ENCODE measurements around the gene MID1. TPM values are rescaled to one million over a fixed set of nuclear protein-coding genes. Genes with fewer than 3 reads are reported as not detected.

Gene MID1
- total RNA-seq = 9.4 TPM
- long read RNA-seq, full-length matches to known transcripts = 6 of 13 reads
- long read RNA-seq, partial matches to known transcripts = 6 of 13 reads
- long read RNA-seq, other reads (novel, unspliced or antisense) = 1 of 13 reads

DNA sequence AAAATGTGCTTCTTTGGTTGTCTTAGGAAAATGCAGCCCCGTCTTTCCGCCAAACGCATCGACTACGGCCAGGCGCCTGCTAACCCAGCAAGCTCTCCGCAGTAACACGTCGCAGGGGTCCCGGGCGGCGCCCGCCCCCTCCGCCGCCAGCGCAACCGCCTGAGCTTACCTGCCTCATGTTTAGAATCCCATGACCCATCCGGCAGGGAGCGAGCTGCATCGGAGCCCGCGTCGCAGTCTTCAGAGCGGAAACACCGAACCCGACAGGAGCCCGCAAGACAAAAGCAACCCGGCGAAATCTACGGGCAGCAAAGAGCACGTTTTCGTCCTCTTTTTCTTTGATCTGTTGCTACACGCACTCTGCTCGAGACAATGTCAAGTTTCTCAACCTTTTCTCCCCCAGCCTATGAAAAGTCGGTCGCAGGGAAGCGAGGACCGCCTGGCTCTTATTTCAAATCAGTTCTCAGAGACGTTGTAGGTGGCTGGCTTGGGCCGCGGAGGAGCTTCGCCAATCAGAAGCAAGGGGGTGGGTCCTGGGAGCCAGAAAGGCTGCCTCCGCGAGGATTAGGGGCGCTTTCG lies at the start of gene MID1:
TSS of gene MID1 (minus strand) at position 465 of the 579 bp plus-strand sequence. CDS start 53,038 bp downstream, outside the sequence.
- H3K27ac ChIP-seq (replicated peaks) = peak within 1 kb of the TSS; percentile 73
- no peaks in the 10 kb centered on the region for H3K36me3 ChIP-seq
- peak; percentile 63 for DNase-seq
- peak within 1 kb of the TSS; percentile 75 for H3K4me3 ChIP-seq
- intact Hi-C loops (cut with micrococcal nuclease) = no loop called here
- H3K27me3 ChIP-seq (ENCODE audit: low read depth) = no peaks in the 10 kb centered on the region
- H3K4me1 ChIP-seq = no peaks in the 10 kb centered on the region
- TF ChIP-seq CTCF (IDR thresholded peaks at IDR 0.05; ENCODE audit: borderline replicate concordance) = no peak
- no peaks in the 10 kb centered on the region for H3K9me3 ChIP-seq (replicated peaks)

DNA sequence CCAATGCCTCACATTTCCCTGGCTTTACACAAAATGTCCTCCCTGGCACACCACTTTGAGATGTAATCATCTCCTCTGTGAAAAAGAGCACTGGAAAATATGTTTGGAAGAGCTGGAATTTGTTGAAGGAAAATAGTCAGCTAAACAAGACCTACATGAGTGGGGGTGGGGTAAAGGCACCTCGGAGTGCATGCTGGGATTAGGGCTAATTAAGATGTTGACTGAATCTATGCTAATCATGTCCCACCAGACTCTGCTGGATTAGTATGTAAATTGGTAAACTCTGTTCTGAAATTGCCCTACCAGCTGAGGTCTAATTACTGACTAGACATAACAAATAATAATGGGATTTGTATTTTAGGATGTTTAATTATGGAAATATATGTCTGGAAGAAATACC lies 46.8 kb upstream of the MID1 start:
- Histone ChIP-seq H3K9me3 (replicated peaks) (no peaks in the 10 kb centered on the region), H3K27ac (replicated peaks) (no peak overlapping the region), H3K4me3 (no peak overlapping the region), H3K36me3 (no peaks in the 10 kb centered on the region), H3K4me1 (no peaks in the 10 kb centered on the region), H3K27me3 (ENCODE audit: low read depth) (no peaks in the 10 kb centered on the region)
- DNase-seq = no peak
- no peak for TF ChIP-seq CTCF (IDR thresholded peaks at IDR 0.05; ENCODE audit: borderline replicate concordance)
- intact Hi-C loops (cut with micrococcal nuclease) = no loop called here

DNA sequence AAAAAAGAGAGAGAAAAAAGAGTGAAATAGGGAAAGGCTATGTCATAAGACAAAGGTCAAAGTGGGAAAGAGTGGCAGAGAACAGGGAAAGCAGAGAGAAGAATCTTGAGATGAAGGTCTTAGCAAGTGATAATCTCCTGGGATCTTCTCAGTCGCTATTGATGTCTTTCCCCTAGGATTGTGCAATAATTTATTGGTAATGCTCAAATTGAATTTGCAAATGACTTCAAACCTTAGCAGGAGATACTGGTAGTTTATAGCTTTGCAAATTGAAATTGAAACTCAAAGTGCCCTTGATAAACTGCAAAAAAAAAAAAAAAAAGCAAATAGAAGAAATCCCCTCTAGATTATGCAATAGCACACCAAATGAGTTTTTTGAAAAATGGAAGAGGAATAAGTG lies 45.7 kb upstream of the MID1 start:
- Histone ChIP-seq H3K9me3 (replicated peaks) (no peaks in the 10 kb centered on the region), H3K27ac (replicated peaks) (no peak overlapping the region), H3K27me3 (ENCODE audit: low read depth) (no peaks in the 10 kb centered on the region), H3K36me3 (no peaks in the 10 kb centered on the region), H3K4me3 (no peak overlapping the region), H3K4me1 (no peaks in the 10 kb centered on the region)
- DNase-seq = no peak
- no peak for TF ChIP-seq CTCF (IDR thresholded peaks at IDR 0.05; ENCODE audit: borderline replicate concordance)
- intact Hi-C loops (cut with micrococcal nuclease) = no loop called here

- Histone ChIP-seq H3K27ac (replicated peaks) (no peak overlapping the region), H3K4me3 (no peak overlapping the region), H3K9me3 (replicated peaks) (no peaks in the 10 kb centered on the region), H3K27me3 (ENCODE audit: low read depth) (no peaks in the 10 kb centered on the region), H3K4me1 (no peaks in the 10 kb centered on the region), H3K36me3 (no peaks in the 10 kb centered on the region)
- DNase-seq = no peak
- no peak for TF ChIP-seq CTCF (IDR thresholded peaks at IDR 0.05; ENCODE audit: borderline replicate concordance)
- intact Hi-C loops (cut with micrococcal nuclease) = no loop called here
These were observed 45.3 kb upstream of the MID1 start for GRCh38 chrX:10665681-10666080.

GRCh38 chrX:10660171-10660570 lies 39.8 kb upstream of the MID1 start:
- DNase-seq = no peak
- H3K4me1 ChIP-seq = no peaks in the 10 kb centered on the region
- no peak for TF ChIP-seq CTCF (IDR thresholded peaks at IDR 0.05; ENCODE audit: borderline replicate concordance)
- H3K27ac ChIP-seq (replicated peaks) = no peak overlapping the region
- no peaks in the 10 kb centered on the region for H3K36me3 ChIP-seq
- no peaks in the 10 kb centered on the region for H3K9me3 ChIP-seq (replicated peaks)
- H3K4me3 ChIP-seq = no peak overlapping the region
- H3K27me3 ChIP-seq (ENCODE audit: low read depth) = no peaks in the 10 kb centered on the region
- intact Hi-C loops (cut with micrococcal nuclease) = no loop called here

Data from left ventricle myocardium inferior (tissue), 1 donor.